HPDE6-E6E7 (cell line): ENCODE data around the gene H6PD.
A peak's percentile ranks its signal among the peaks of the same experiment; 100 is the strongest.

Experiments
- DNase-seq: peaks from one replicate; pipeline ENCODE4 v3.0.0; 2011; ENCODE audit warnings: missing footprints; ENCODE audit errors: extremely low spot score

The H6PD gene

GRCh38 chr1:9256332-9256731, 21.8 kb downstream of the H6PD start:
- no peak for DNase-seq

- DNase-seq, result no peak
These were observed 23.3 kb downstream of the H6PD start for GRCh38 chr1:9257851-9258250.

GRCh38 chr1:9258629-9259028, 24.1 kb downstream of the H6PD start:
- DNase-seq, result no peak

GRCh38 chr1:9260059-9260766, 25.6 kb downstream of the H6PD start:
- DNase-seq, result no peak

- no peak for DNase-seq
These were observed 26.9 kb downstream of the H6PD start for GRCh38 chr1:9261496-9261895.

- DNase-seq, result no peak
These were observed 27.8 kb downstream of the H6PD start for GRCh38 chr1:9262096-9262986.

- DNase-seq, result no peak
These were observed 28.8 kb downstream of the H6PD start for GRCh38 chr1:9263276-9263855.

GRCh38 chr1:9263984-9264872, 29.7 kb downstream of the H6PD start:
- DNase-seq, result no peak

GRCh38 chr1:9265037-9265436, 30.5 kb downstream of the H6PD start:
- no peak for DNase-seq

- DNase-seq, result no peak
These were observed 31.4 kb downstream of the H6PD start for GRCh38 chr1:9265968-9266367.

GRCh38 chr1:9267352-9267686, 32.7 kb downstream of the H6PD start:
- no peak for DNase-seq

- DNase-seq, result no peak
These were observed 33.4 kb downstream of the H6PD start for GRCh38 chr1:9267827-9268581.

GRCh38 chr1:9269078-9269501, 34.5 kb downstream of the H6PD start:
- DNase-seq, result no peak

GRCh38 chr1:9269721-9270120, 35.1 kb downstream of the H6PD start:
- no peak for DNase-seq

GRCh38 chr1:9270290-9270883, 35.8 kb downstream of the H6PD start:
- DNase-seq, result no peak

GRCh38 chr1:9271283-9271682, 36.7 kb downstream of the H6PD start:
- DNase-seq, result no peak

- no peak for DNase-seq
These were observed 37.5 kb downstream of the H6PD start for GRCh38 chr1:9271861-9272595.

- DNase-seq, result no peak
These were observed 38.6 kb downstream of the H6PD start for GRCh38 chr1:9273177-9273576.

- DNase-seq, result no peak
These were observed 40.6 kb downstream of the H6PD start for GRCh38 chr1:9275161-9275560.

GRCh38 chr1:9275567-9276034, 41.0 kb downstream of the H6PD start:
- peak; percentile 91 for DNase-seq
